Left forelimb (tissue), 1 donor: ENCODE results near the gene SERTAD2.

Experiments
- DNase-seq: peaks from one replicate; pipeline ENCODE4 v3.0.0-alpha.2; 2018; ENCODE audit warnings: low spot score

The SERTAD2 gene

GRCh38 chr2:64627860-64628841, 25.6 kb downstream of the SERTAD2 start:
- DNase-seq, result peak; percentile 49

GRCh38 chr2:64626963-64627760, 26.6 kb downstream of the SERTAD2 start:
- DNase-seq, result peak; percentile 71

- DNase-seq, result peak; percentile 15
Observed at GRCh38 chr2:64626146-64626809, 27.4 kb downstream of the SERTAD2 start.

- DNase-seq, result peak; percentile 28
Observed at GRCh38 chr2:64625299-64626145, 28.2 kb downstream of the SERTAD2 start.

GRCh38 chr2:64624862-64625261, 28.9 kb downstream of the SERTAD2 start:
- peak; percentile 26 for DNase-seq

- DNase-seq, result peak; percentile 44
Observed at GRCh38 chr2:64624108-64624610, 29.6 kb downstream of the SERTAD2 start.

- DNase-seq, result peak; percentile 58
Observed at GRCh38 chr2:64623242-64623850, 30.4 kb downstream of the SERTAD2 start.

- DNase-seq, result peak; percentile 59
Observed at GRCh38 chr2:64622443-64623241, 31.1 kb downstream of the SERTAD2 start.

GRCh38 chr2:64620661-64621060, 33.1 kb downstream of the SERTAD2 start:
- DNase-seq, result no peak

GRCh38 chr2:64617631-64618151, 36.0 kb downstream of the SERTAD2 start:
- peak; percentile 62 for DNase-seq

GRCh38 chr2:64615844-64616536, 37.7 kb downstream of the SERTAD2 start:
- peak; percentile 28 for DNase-seq

GRCh38 chr2:64615192-64615763, 38.4 kb downstream of the SERTAD2 start:
- DNase-seq, result no peak

GRCh38 chr2:64613276-64613675, 40.4 kb downstream of the SERTAD2 start:
- peak; percentile 30 for DNase-seq

GRCh38 chr2:64612575-64613195, 41.0 kb downstream of the SERTAD2 start:
- peak; percentile 5 for DNase-seq

GRCh38 chr2:64610316-64610855, 43.3 kb downstream of the SERTAD2 start:
- peak; percentile 36 for DNase-seq

GRCh38 chr2:64609942-64610281, 43.8 kb downstream of the SERTAD2 start:
- peak; percentile 62 for DNase-seq

GRCh38 chr2:64609227-64609941, 44.3 kb downstream of the SERTAD2 start:
- peak; percentile 75 for DNase-seq
